GM21717 (cell line): ENCODE results near the gene LENG1.
"Not testable (repeated sequence)": the region's sequence is repeated elsewhere in the genome, so short reads cannot be mapped to it uniquely, and the experiment has no call there.

Experiments
- ATAC-seq: cut with Tn5 transposase; IDR thresholded peaks from one replicate; pipeline ENCODE4 v1.9.1; 2021; ENCODE audit warnings: mild to moderate bottlenecking, moderate library complexity; ENCODE audit not compliant: unreplicated experiment

The LENG1 gene

GRCh38 chr19:54159352-54160181, at the start of gene LENG1:
Gene LENG1 (minus strand): TSS chr19:54159721. CDS start chr19:54159695, 26 bp downstream.
- ATAC-seq = peak; percentile 79

- no peak for ATAC-seq
Observed at GRCh38 chr19:54208784-54209057, 49.2 kb upstream of the LENG1 start.

- ATAC-seq = peak; percentile 37
Observed at GRCh38 chr19:54207983-54208783, 48.7 kb upstream of the LENG1 start.

- ATAC-seq = peak; percentile 4
Observed at GRCh38 chr19:54207676-54207982, 48.1 kb upstream of the LENG1 start.

DNA sequence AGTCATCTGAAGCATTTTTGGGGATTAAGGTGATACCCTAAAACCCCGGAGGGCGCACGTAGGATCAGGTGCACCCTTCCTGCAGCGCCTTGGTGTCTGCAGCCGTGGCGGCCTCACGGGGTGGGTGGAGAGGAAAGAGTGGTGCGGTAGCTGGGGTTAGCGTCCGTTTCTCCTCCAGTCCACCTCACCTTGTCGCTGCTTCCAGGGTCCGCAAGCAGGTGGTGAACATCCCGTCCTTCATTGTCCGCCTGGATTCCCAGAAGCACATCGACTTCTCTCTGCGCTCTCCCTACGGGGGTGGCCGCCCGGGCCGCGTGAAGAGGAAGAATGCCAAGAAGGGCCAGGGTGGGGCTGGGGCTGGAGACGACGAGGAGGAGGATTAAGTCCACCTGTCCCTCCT, 47.7 kb upstream of the LENG1 start:
- not testable (repeated sequence) for ATAC-seq

DNA sequence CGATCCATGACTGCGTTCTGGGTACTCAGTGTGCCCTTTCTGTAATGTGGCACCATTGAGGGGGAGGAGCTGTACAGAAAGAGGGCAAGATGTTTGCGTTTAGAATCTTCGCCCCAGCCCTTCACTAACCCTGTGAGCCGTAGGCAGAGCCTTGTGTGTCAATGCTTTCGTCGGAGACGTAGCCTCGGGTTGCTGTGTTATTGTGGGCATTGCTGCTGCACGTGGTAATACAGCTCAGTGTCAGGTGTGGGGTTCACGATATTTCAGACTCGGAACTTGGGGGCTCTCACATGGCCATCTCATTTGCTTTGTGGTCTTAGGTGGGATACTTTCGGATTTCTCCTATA, 47.3 kb upstream of the LENG1 start:
- no peak for ATAC-seq

DNA sequence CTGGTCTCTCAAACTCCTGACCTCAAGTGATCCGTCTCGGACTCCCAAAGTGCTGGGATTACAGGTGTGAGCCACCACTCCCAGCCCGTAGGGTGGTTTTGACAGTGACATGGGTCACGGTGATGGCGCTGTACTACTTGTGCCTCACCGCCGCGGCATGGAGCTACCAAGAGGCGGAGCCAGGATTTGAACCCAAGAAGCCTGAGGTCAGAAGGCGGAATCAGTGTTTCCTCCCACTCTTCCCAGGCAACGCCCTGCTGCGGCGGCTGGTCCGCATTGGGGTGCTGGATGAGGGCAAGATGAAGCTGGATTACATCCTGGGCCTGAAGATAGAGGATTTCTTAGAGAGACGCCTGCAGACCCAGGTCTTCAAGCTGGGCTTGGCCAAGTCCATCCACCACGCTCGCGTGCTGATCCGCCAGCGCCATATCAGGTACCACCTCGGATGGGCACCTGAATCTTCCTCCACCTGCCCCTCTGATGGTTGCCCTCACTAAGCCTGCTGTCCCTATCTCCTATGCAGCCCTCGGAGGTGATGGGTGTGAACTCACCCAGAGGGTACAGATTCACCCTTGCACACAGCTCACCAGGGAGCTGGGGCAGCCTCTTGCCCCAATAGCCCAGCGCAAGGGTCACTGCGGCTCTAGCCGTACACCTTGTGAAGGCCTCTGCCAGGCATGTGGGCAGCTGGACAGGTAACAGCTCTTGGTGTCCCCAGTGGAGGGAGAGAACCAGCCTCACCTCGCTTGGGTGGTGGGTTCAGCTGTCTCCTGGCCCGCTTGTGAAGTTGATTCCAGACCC, 46.7 kb upstream of the LENG1 start:
- no peak for ATAC-seq

- ATAC-seq = no peak
Observed at GRCh38 chr19:54204767-54205468, 45.4 kb upstream of the LENG1 start.

- no peak for ATAC-seq
Observed at GRCh38 chr19:54203151-54203611, 43.7 kb upstream of the LENG1 start.

GRCh38 chr19:54201980-54202379, 42.5 kb upstream of the LENG1 start:
- ATAC-seq = no peak

- no peak for ATAC-seq
Observed at GRCh38 chr19:54201172-54201701, 41.7 kb upstream of the LENG1 start.

DNA sequence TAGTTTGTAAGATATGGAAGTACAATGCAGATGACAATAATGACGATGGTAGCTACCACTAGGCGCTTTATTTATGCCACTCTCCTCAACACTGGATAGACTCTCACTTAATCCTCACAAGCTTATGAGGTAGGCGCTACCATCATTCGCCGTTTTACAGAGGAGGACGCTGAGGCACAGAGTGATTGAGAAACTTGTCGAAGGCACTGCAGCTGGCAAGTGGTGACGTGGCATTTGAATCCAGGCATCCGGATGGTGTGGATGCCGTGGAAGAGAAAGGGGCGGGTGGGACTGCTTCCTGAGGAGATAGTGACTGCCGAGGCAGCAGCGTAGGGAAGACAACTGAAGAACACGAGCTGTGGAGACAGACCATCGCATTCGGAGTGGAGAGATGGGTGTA, 39.9 kb upstream of the LENG1 start:
- no peak for ATAC-seq

- ATAC-seq = no peak
Observed at GRCh38 chr19:54197121-54197520, 37.6 kb upstream of the LENG1 start.

- no peak for ATAC-seq
Observed at GRCh38 chr19:54196536-54196935, 37.0 kb upstream of the LENG1 start.

- not testable (repeated sequence) for ATAC-seq
Observed at GRCh38 chr19:54194463-54194862, 34.9 kb upstream of the LENG1 start.

- no peak for ATAC-seq
Observed at GRCh38 chr19:54193011-54193410, 33.5 kb upstream of the LENG1 start.

- no peak for ATAC-seq
Observed at GRCh38 chr19:54191811-54192453, 32.4 kb upstream of the LENG1 start.

GRCh38 chr19:54191011-54191810, 31.7 kb upstream of the LENG1 start, which contains the start of gene TSEN34:
Gene TSEN34 (plus strand): TSS chr19:54191308. CDS start chr19:54191365, 57 bp downstream.
- ATAC-seq = peak; percentile 25

DNA sequence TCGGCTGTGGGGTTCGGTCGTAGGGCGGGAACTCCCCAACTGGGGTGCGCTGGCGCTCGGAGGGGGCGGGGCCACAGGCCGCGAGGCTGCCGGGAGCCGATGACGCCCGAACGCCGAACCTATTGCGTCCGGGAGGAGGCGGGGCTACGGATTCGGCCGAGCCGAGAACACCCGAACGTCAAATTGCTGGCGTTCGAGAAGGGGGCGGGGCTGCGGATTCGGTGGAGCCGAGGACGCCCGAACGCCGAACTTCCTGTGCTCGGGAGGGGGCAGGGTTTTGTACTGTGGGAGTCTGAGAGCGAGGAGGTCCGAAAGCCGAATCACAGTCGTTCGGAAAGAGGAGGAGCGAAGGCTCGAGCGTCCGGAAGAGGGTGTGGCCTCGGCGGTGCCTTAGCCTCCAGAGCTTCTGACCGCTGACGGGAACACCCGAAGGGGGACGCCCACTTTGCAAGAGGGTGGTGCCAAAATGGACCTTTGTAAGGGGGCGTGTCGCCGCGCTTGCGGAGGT, 31.0 kb upstream of the LENG1 start:
- ATAC-seq = peak; percentile 48
